HG03066 (cell line): Measurements from ENCODE around the gene SELPLG.
"Not testable (repeated sequence)": the region's sequence is repeated elsewhere in the genome, so short reads cannot be mapped to it uniquely, and the experiment has no call there.

ENCODE experiments used
- ATAC-seq: cut with Tn5 transposase; IDR thresholded peaks from one replicate; pipeline ENCODE4 v1.9.1; 2021; ENCODE audit warnings: low read depth; ENCODE audit not compliant: unreplicated experiment

Gene SELPLG

GRCh38 chr12:108575199-108575912 is 58.3 kb downstream of the SELPLG start:
- no peak for ATAC-seq

GRCh38 chr12:108574276-108574675 is 59.4 kb downstream of the SELPLG start:
- not testable (repeated sequence) for ATAC-seq

- no peak for ATAC-seq
Measured at GRCh38 chr12:108573317-108573716, 60.4 kb downstream of the SELPLG start.

GRCh38 chr12:108572166-108572790 is 61.4 kb downstream of the SELPLG start:
- ATAC-seq = no peak
